K562 (cell line): ENCODE results near the gene DERL3. TPM values are rescaled to one million over a fixed set of nuclear protein-coding genes. Genes with fewer than 3 reads are reported as not detected.

Experiments used
- ATAC-seq: fragments of 200-7000 bp; cut with Tn5 transposase; 3 replicates; pipeline ENCODE4 v1.9.1; 2020; ENCODE audit warnings: moderate library complexity
- BruUV-seq: library from RNA; stranded (reverse); fragments of 400-500 nt; replicated peaks from 2 replicates; lab custom pipeline; 2021; lab: Mats Ljungman, UMichigan
- CTCF ChIA-PET: fragments of 300-600 bp; formaldehyde crosslinking; extraction: SDS; loops from one replicate; lab custom pipeline; 2021; ENCODE audit warnings: low intra/inter-chr PET ratio; lab: Yijun Ruan, JAX
- POLR2A ChIA-PET: fragments of 300-600, 350-650 bp; sonication (Branson Sonifier 250); formaldehyde crosslinking; extraction: SDS; loops from one replicate; lab custom pipeline; 2021; ENCODE audit warnings: antibody characterized with exemption, inconsistent platforms; lab: Yijun Ruan, JAX
- DNase-seq, 4 experiments: peaks; one replicate each; pipeline versions ENCODE4 v3.0.0 to v3.0.0-alpha.2; 2011 to 2018; ENCODE audit warnings: low spot score in 3 of 4, mixed read lengths in 3 of 4; ENCODE audit errors: extremely low read depth in 1 of 4
- FAIRE-seq: peaks from 2 replicates; lab custom pipeline; 2011; peaks lifted over from hg19 to GRCh38; lab: Jason Lieb, UNC
- H2AFZ ChIP-seq: 2 replicates; pipeline ENCODE4 v1.6.0; 2011; ENCODE audit warnings: low read depth, low read length, control low read depth, inconsistent platforms
- H3K27ac ChIP-seq: fragments of 200-600 bp; 3 replicates; pipeline ENCODE4 v1.8.0; 2011; ENCODE audit warnings: low read depth, mild to moderate bottlenecking, control low read depth, inconsistent platforms, low read length, moderate library complexity, mixed read lengths; ENCODE audit errors: extremely low read depth
- H3K27me3 ChIP-seq, 2 experiments: fragments of 300-600 bp in 1 of 2; 2 replicates in 1 of 2; 3 replicates in 1 of 2; pipeline versions ENCODE4 v1.6.0 to v1.8.0; 2011; ENCODE audit warnings: inconsistent platforms in 2 of 2, low read length in 2 of 2, mild to moderate bottlenecking in 1 of 2, mixed read lengths in 1 of 2, moderate library complexity in 1 of 2; ENCODE audit not compliant: control insufficient read depth in 2 of 2, insufficient read depth in 2 of 2
- H3K36me3 ChIP-seq: fragments of 300-600 bp; 3 replicates; pipeline ENCODE4 v1.8.0; 2011; ENCODE audit warnings: mild to moderate bottlenecking, low read length, inconsistent platforms; ENCODE audit not compliant: control insufficient read depth, insufficient read depth
- H3K4me1 ChIP-seq, 2 experiments: fragments of 200-600 bp in 1 of 2; replicated peaks in 1 of 2; 2 replicates in 1 of 2; 3 replicates in 1 of 2; pipeline versions ENCODE4 v1.5.1 to v1.8.0; 2011; ENCODE audit warnings: inconsistent platforms in 2 of 2, low read length in 2 of 2, mild to moderate bottlenecking in 1 of 2, mixed read lengths in 1 of 2, moderate library complexity in 1 of 2; ENCODE audit not compliant: control insufficient read depth in 2 of 2, insufficient read depth in 2 of 2
- H3K4me2 ChIP-seq: 2 replicates; pipeline ENCODE4 v1.6.1; 2011; ENCODE audit warnings: low read length, control low read depth, inconsistent platforms, mixed read lengths; ENCODE audit not compliant: insufficient read depth
- H3K4me3 ChIP-seq: fragments of 200-600 bp; sonication (generic), shearing (Covaris generic); 2 replicates; pipeline ENCODE4 v1.5.1; 2016; ENCODE audit warnings: control low read depth, inconsistent platforms
- H3K79me2 ChIP-seq: fragments of 200-600 bp; 3 replicates; pipeline ENCODE4 v1.8.0; 2011; ENCODE audit warnings: low read length, inconsistent platforms; ENCODE audit not compliant: control insufficient read depth, insufficient read depth
- H3K9ac ChIP-seq, 2 experiments: 2 replicates each; pipeline versions ENCODE4 v1.6.0 to v1.6.1; 2011; ENCODE audit warnings: low read depth in 2 of 2, low read length in 2 of 2, control low read depth in 1 of 2, inconsistent platforms in 1 of 2, mild to moderate bottlenecking in 1 of 2, mixed read lengths in 1 of 2; ENCODE audit not compliant: insufficient read depth in 1 of 2
- H3K9me1 ChIP-seq: one replicate; pipeline ENCODE4 v1.6.0; 2011; ENCODE audit warnings: inconsistent platforms, mild to moderate bottlenecking, low read length, moderate library complexity; ENCODE audit not compliant: control insufficient read depth, insufficient read depth
- H3K9me3 ChIP-seq: replicated peaks from 2 replicates; pipeline ENCODE4 v1.5.1; 2011; ENCODE audit warnings: low read depth, low read length, inconsistent platforms; ENCODE audit not compliant: control insufficient read depth, insufficient read depth
- H4K20me1 ChIP-seq: replicated peaks from 2 replicates; pipeline ENCODE4 v1.6.1; 2011; ENCODE audit warnings: low read length, inconsistent platforms, mixed read lengths; ENCODE audit not compliant: control insufficient read depth, insufficient read depth
- BRCA1 ChIP-seq, 2 experiments: fragments of 450-650 bp in 1 of 2; sonication (generic) in 1 of 2; formaldehyde crosslinking in 1 of 2; IDR thresholded peaks; 2 replicates each; pipeline versions ENCODE4 v1.5.0 to v1.6.1; 2017 to 2020; ENCODE audit warnings: mild to moderate bottlenecking in 1 of 2, missing genetic modification reagents in 1 of 2
- BRF2 ChIP-seq: IDR thresholded peaks from 3 replicates; pipeline ENCODE4 v1.6.1; 2011; ENCODE audit warnings: borderline replicate concordance, mild to moderate bottlenecking; ENCODE audit not compliant: insufficient read length, insufficient read depth
- CREB5 ChIP-seq: fragments of 250-450 bp; sonication (Bioruptor Pico); IDR thresholded peaks from 2 replicates; pipeline ENCODE4 v1.5.0; 2020; ENCODE audit warnings: mild to moderate bottlenecking
- FOXA3 ChIP-seq, 2 experiments: fragments of 450-650 bp in 1 of 2; sonication (generic) in 1 of 2; formaldehyde crosslinking; IDR thresholded peaks in 1 of 2; conservative IDR thresholded peaks in 1 of 2; 2 replicates each; pipeline versions ENCODE4 v1.4.0 to v1.8.0; 2020 to 2022; ENCODE audit warnings: mild to moderate bottlenecking in 2 of 2, missing genetic modification reagents in 1 of 2
- HMGN3 ChIP-seq: IDR thresholded peaks from 2 replicates; pipeline ENCODE4 v1.6.1; 2011; ENCODE audit warnings: borderline replicate concordance, low read depth, mild to moderate bottlenecking, mixed read lengths, low read length; ENCODE audit not compliant: insufficient read length; ENCODE audit errors: extremely low read depth
- MCM2 ChIP-seq: fragments of 450-650 bp; IDR thresholded peaks from 2 replicates; pipeline ENCODE4 v1.6.1; 2017; ENCODE audit warnings: low read depth, mild to moderate bottlenecking
- MECOM ChIP-seq: fragments of 250-450 bp; sonication (Bioruptor Pico); IDR thresholded peaks from 2 replicates; pipeline ENCODE4 v1.8.0; 2022; ENCODE audit warnings: inconsistent platforms
- PRPF4 ChIP-seq: fragments of 200-400 bp; formaldehyde crosslinking; IDR thresholded peaks from one replicate; pipeline ENCODE4 v1.6.1; 2017; ENCODE audit warnings: low read length, low read depth, mild to moderate bottlenecking; ENCODE audit not compliant: insufficient read depth, poor library complexity, severe bottlenecking
- RBM25 ChIP-seq: fragments of 200-400 bp; formaldehyde crosslinking; IDR thresholded peaks from 2 replicates; pipeline ENCODE4 v1.6.1; 2018; ENCODE audit warnings: low read length, low read depth, moderate library complexity; ENCODE audit not compliant: severe bottlenecking
- SIRT6 ChIP-seq: IDR thresholded peaks from one replicate; pipeline ENCODE4 v1.6.1; 2012; ENCODE audit warnings: low read depth, mild to moderate bottlenecking, control low read depth, inconsistent platforms, low read length, moderate library complexity
- ZBED1 ChIP-seq: IDR thresholded peaks from 2 replicates; pipeline ENCODE4 v1.6.1; 2014
- ZBTB26 ChIP-seq: fragments of 450-650 bp; formaldehyde crosslinking; IDR thresholded peaks from 2 replicates; pipeline ENCODE4 v1.4.0; 2022; ENCODE audit warnings: missing genetic modification characterization
- ZNF764 ChIP-seq: fragments of 250-450 bp; sonication (Bioruptor Pico); IDR thresholded peaks from 2 replicates; pipeline ENCODE4 v1.4.0; 2020; ENCODE audit warnings: low read depth, mild to moderate bottlenecking, moderate library complexity
- ZNF780A ChIP-seq: fragments of 250-450 bp; sonication (Bioruptor Pico); IDR thresholded peaks from 2 replicates; pipeline ENCODE4 v1.5.0; 2021; ENCODE audit warnings: mild to moderate bottlenecking
- WGBS: fragments of 100-300 bp; shearing (Covaris generic); methylation state at CpG from one replicate; pipeline ENCODE4 v1.1.6; 2016; ENCODE audit warnings: low coverage, mixed read lengths; ENCODE audit not compliant: insufficient coverage; ENCODE audit errors: missing lambda C conversion rate; 5-methylcytosine and 5-hydroxymethylcytosine counted together
- in situ Hi-C: fragments of 300-500 bp; cut with MboI; formaldehyde crosslinking; loops from 4 replicates; pipeline ENCODE4 v1.15.0; 2018; ENCODE audit warnings: inconsistent platforms, mixed read lengths
- intact Hi-C: fragments of 100-400 bp; cut with micrococcal nuclease; formaldehyde crosslinking; loops from 2 replicates; pipeline ENCODE4 v1.14.2; 2022
- polyA plus RNA-seq, 8 experiments: library from polyadenylated mRNA; depleted of rRNA in 4 of 8; stranded (reverse) in 5 of 8; unstranded in 3 of 8; fragments of >200 nt; fragmentation: Nextera tagmentation in 2 of 8; fragmentation: Illumina TruSeq in 1 of 8; extraction: Ambion mirVana in 2 of 8; extraction: Trizol in 1 of 8; gene quantifications; 2 replicates each; pipeline versions ENCODE4 v1.2.1 to v1.2.3, GENCODE V29; 2011 to 2014; ENCODE audit warnings: inconsistent platforms in 1 of 8, missing spikeins in 1 of 8
- total RNA-seq, 7 experiments: library from RNA; depleted of rRNA in 6 of 7; stranded (reverse); fragments of >200 nt in 6 of 7; fragmentation: Illumina TruSeq in 2 of 7; extraction: Trizol in 2 of 7; gene quantifications; 2 replicates each; pipeline versions ENCODE4 v1.2.1 to v1.2.3, GENCODE V29; 2011 to 2021; ENCODE audit warnings: low replicate concordance in 1 of 7

The DERL3 gene
- total and polyA plus RNA-seq, 9 of the 15 experiments (the other 6 are each of a cell fraction or from before 2014, with no cell fraction given): 1.3 to 12.4 (median 4.8) TPM

GRCh38 chr22:23882370-23882769 is 43.6 kb upstream of the DERL3 start:
- Histone ChIP-seq H3K4me1 (peaks cover 0 to 12% of the 10 kb centered on the region in 2 experiments; a peak in 3 of 5 replicates), H3K36me3 (no peaks in the 10 kb centered on the region), H3K9me3 (no peaks in the 10 kb centered on the region), H3K9ac (no peak overlapping the region; a peak in 1 of 4 replicates), H3K4me3 (no peak overlapping the region), H3K27me3 (no peaks in the 10 kb centered on the region), H2AFZ (no peak overlapping the region), H4K20me1 (no peaks in the 10 kb centered on the region), H3K9me1 (no peaks in the 10 kb centered on the region), H3K27ac (no peak overlapping the region), H3K79me2 (no peaks in the 10 kb centered on the region), H3K4me2 (no peak overlapping the region)
- ChIA-PET POLR2A (interaction anchor here (0.5 to 0.9 kb wide), 3 partner anchors 17 to 222 kb away, joined by 3 read pairs; no protein-coding TSS in a partner anchor), CTCF (no interaction called here)
- TF ChIP-seq HMGN3: no peak
- TF ChIP-seq ZNF780A (CRISPR knock-in tag): no peak
- no peak for TF ChIP-seq ZNF764 (CRISPR knock-in tag)
- no peak for TF ChIP-seq SIRT6
- no peak for TF ChIP-seq CREB5 (CRISPR knock-in tag)
- no peak for TF ChIP-seq FOXA3 (CRISPR knock-in tag; conservative IDR thresholded peaks at IDR 0.05 in 1 of 2, IDR thresholded peaks at IDR 0.05 in 1 of 2)
- TF ChIP-seq ZBTB26: no peak
- no peak for TF ChIP-seq RBM25
- no peak for TF ChIP-seq MECOM
- no peak for TF ChIP-seq PRPF4
- no peak for TF ChIP-seq BRF2
- TF ChIP-seq ZBED1: no peak
- no peak for TF ChIP-seq BRCA1 (IDR thresholded peaks at IDR 0.05)
- no peak for TF ChIP-seq BRCA1 (CRISPR knock-in tag; IDR thresholded peaks at IDR 0.05)
- no peak for TF ChIP-seq MCM2
- no peak for DNase-seq
- ATAC-seq: no peak
- in situ Hi-C loops (no loop called here), intact Hi-C loops (no loop called here)
- 50% methylated on average over 4 of the region's 20 CpGs for WGBS
- BruUV-seq: no TSS peak
- no peak for FAIRE-seq
